Measurements from ENCODE around the gene IPO9. TPM values are rescaled to one million over a fixed set of nuclear protein-coding genes. Genes with fewer than 3 reads are reported as not detected.

The IPO9 gene
- total and polyA plus RNA-seq, 2 donors (not counting 1 experiment from before 2014, with no cell fraction given), result 28.4 to 29.2 TPM

DNA sequence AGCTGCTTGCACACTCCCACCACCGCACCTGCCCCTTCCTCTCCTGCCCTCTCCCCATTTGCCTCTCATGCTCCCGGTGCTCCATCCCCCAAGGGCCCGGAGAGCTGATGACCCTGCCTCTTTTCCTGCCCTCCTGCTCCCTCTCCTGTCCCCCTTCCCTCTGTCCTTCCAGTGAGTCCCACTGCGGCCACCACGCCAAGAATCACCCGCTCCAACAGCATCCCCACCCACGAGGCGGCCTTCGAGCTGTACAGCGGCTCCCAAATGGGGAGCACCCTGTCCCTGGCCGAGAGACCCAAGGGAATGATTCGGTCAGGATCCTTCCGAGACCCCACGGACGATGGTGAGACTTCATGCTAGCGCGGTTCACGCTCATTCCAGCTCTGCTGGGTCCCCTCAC, 40.7 kb upstream of the IPO9 start:
- peaks cover 53% of the 10 kb centered on the region for H3K36me3 ChIP-seq (ENCODE audit: control insufficient read depth, insufficient read depth, low read length)
- no peak overlapping the region for H3K9ac ChIP-seq (ENCODE audit: insufficient read depth, low read length)
- no peak overlapping the region for H3K27ac ChIP-seq (ENCODE audit: insufficient read depth, low read length)
- no peaks in the 10 kb centered on the region for H3K9me3 ChIP-seq (ENCODE audit: control insufficient read depth, insufficient read depth, low read depth, low read length)
- DNase-seq (ENCODE audit: low read depth in 2 of 2), result no peak
- H3K27me3 ChIP-seq (ENCODE audit: control insufficient read depth, insufficient read depth, low read length), result no peaks in the 10 kb centered on the region
- TF ChIP-seq EZH2 (IDR thresholded peaks at IDR 0.05; ENCODE audit: low read length, missing control alignments), result no peak
- TF ChIP-seq, protein P1, sequence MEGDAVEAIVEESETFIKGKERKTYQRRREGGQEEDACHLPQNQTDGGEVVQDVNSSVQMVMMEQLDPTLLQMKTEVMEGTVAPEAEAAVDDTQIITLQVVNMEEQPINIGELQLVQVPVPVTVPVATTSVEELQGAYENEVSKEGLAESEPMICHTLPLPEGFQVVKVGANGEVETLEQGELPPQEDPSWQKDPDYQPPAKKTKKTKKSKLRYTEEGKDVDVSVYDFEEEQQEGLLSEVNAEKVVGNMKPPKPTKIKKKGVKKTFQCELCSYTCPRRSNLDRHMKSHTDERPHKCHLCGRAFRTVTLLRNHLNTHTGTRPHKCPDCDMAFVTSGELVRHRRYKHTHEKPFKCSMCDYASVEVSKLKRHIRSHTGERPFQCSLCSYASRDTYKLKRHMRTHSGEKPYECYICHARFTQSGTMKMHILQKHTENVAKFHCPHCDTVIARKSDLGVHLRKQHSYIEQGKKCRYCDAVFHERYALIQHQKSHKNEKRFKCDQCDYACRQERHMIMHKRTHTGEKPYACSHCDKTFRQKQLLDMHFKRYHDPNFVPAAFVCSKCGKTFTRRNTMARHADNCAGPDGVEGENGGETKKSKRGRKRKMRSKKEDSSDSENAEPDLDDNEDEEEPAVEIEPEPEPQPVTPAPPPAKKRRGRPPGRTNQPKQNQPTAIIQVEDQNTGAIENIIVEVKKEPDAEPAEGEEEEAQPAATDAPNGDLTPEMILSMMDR (conservative IDR thresholded peaks at IDR 0.05 in 1 of 2, IDR thresholded peaks at IDR 0.05 in 1 of 2; ENCODE audit: low read depth in 1 of 2, low read length in 2 of 2), result no peak
- no peaks in the 10 kb centered on the region for H4K20me1 ChIP-seq (ENCODE audit: control insufficient read depth, extremely low read depth, insufficient read depth, low read length)
- no peak overlapping the region for H2AFZ ChIP-seq (ENCODE audit: low read length)
- H3K4me2 ChIP-seq (ENCODE audit: extremely low read depth, insufficient read depth, low read length), result no peak overlapping the region
- no peak overlapping the region for H3K4me3 ChIP-seq (replicated peaks in 1 of 4; ENCODE audit: control extremely low read depth in 1 of 4, insufficient read depth in 1 of 4, low read depth in 3 of 4, low read length in 4 of 4)
- peaks cover 17% of the 10 kb centered on the region for H3K79me2 ChIP-seq (ENCODE audit: control insufficient read depth, insufficient read depth, low read length)
- peaks cover 42% of the 10 kb centered on the region for H3K4me1 ChIP-seq (ENCODE audit: control insufficient read depth, extremely low read depth, insufficient read depth, low read length)

DNA sequence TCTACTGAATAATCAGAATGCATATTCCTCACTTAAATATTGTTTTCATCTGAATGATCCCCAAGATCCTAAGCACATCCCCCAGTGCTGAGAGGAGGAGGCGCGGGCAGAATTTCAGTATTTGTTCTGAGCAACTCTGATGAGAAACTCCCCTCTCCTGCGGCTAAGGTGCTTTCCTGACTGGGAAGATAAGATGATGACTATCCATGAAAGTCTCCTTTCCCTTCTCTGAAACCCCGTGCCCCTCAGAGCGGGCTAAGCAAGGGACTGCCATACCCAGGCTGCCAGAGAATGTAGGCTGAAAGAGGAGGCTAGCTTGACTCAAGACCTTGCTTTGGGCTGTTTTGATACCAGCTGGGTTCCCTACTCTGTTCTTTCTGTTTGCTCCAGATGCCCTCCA, 39.7 kb upstream of the IPO9 start:
- no peak overlapping the region for H2AFZ ChIP-seq (ENCODE audit: low read length)
- H3K27ac ChIP-seq (ENCODE audit: insufficient read depth, low read length), result no peak overlapping the region
- no peak overlapping the region for H3K4me3 ChIP-seq (replicated peaks in 1 of 4; ENCODE audit: control extremely low read depth in 1 of 4, insufficient read depth in 1 of 4, low read depth in 3 of 4, low read length in 4 of 4)
- peaks cover 55% of the 10 kb centered on the region for H3K36me3 ChIP-seq (ENCODE audit: control insufficient read depth, insufficient read depth, low read length)
- H3K9me3 ChIP-seq (ENCODE audit: control insufficient read depth, insufficient read depth, low read depth, low read length), result no peaks in the 10 kb centered on the region
- no peaks in the 10 kb centered on the region for H4K20me1 ChIP-seq (ENCODE audit: control insufficient read depth, extremely low read depth, insufficient read depth, low read length)
- no peak for DNase-seq (ENCODE audit: low read depth in 2 of 2)
- H3K27me3 ChIP-seq (ENCODE audit: control insufficient read depth, insufficient read depth, low read length), result no peaks in the 10 kb centered on the region
- peaks cover 17% of the 10 kb centered on the region for H3K79me2 ChIP-seq (ENCODE audit: control insufficient read depth, insufficient read depth, low read length)
- TF ChIP-seq, protein P1 (conservative IDR thresholded peaks at IDR 0.05 in 1 of 2, IDR thresholded peaks at IDR 0.05 in 1 of 2; ENCODE audit: low read depth in 1 of 2, low read length in 2 of 2), result no peak
- TF ChIP-seq EZH2 (IDR thresholded peaks at IDR 0.05; ENCODE audit: low read length, missing control alignments), result no peak
- H3K4me2 ChIP-seq (ENCODE audit: extremely low read depth, insufficient read depth, low read length), result no peak overlapping the region
- H3K4me1 ChIP-seq (ENCODE audit: control insufficient read depth, extremely low read depth, insufficient read depth, low read length), result peaks cover 42% of the 10 kb centered on the region
- no peak overlapping the region for H3K9ac ChIP-seq (ENCODE audit: insufficient read depth, low read length)

DNA sequence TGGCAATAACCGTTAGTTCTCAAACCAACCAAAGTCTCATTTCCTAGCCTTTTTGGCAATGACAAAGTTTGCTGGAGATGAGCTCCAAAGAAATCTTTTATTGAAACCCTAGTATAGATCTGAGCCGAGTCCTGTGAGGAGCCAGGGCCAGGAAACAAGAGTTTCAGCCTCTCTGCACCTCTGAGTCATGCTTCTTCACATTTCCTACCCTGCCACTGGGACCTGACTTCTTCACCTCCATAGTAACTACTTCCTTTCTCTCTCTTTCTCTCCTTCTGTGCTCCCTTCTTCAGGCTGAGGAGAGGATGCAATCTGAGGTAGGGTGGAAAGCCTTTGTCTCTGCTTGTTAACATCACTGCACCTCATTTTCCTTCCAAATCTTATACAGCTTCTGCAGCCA, 38.7 kb upstream of the IPO9 start:
- Histone ChIP-seq H4K20me1 (ENCODE audit: control insufficient read depth, extremely low read depth, insufficient read depth, low read length) (no peaks in the 10 kb centered on the region), H2AFZ (ENCODE audit: low read length) (no peak overlapping the region), H3K4me3 (replicated peaks in 1 of 4; ENCODE audit: control extremely low read depth in 1 of 4, insufficient read depth in 1 of 4, low read depth in 3 of 4, low read length in 4 of 4) (no peak overlapping the region), H3K79me2 (ENCODE audit: control insufficient read depth, insufficient read depth, low read length) (peaks cover 18% of the 10 kb centered on the region), H3K27ac (ENCODE audit: insufficient read depth, low read length) (peak overlapping the region; percentile 17), H3K36me3 (ENCODE audit: control insufficient read depth, insufficient read depth, low read length) (peaks cover 60% of the 10 kb centered on the region), H3K4me2 (ENCODE audit: extremely low read depth, insufficient read depth, low read length) (no peak overlapping the region), H3K9me3 (ENCODE audit: control insufficient read depth, insufficient read depth, low read depth, low read length) (no peaks in the 10 kb centered on the region), H3K9ac (ENCODE audit: insufficient read depth, low read length) (no peak overlapping the region), H3K4me1 (ENCODE audit: control insufficient read depth, extremely low read depth, insufficient read depth, low read length) (peaks cover 42% of the 10 kb centered on the region), H3K27me3 (ENCODE audit: control insufficient read depth, insufficient read depth, low read length) (no peaks in the 10 kb centered on the region)
- peak; percentile 60 to 65 for DNase-seq (ENCODE audit: low read depth in 2 of 2)
- TF ChIP-seq, protein P1 (conservative IDR thresholded peaks at IDR 0.05 in 1 of 2, IDR thresholded peaks at IDR 0.05 in 1 of 2; ENCODE audit: low read depth in 1 of 2, low read length in 2 of 2), result no peak
- TF ChIP-seq EZH2 (IDR thresholded peaks at IDR 0.05; ENCODE audit: low read length, missing control alignments), result no peak
